Liver (tissue), 9 donors: ENCODE data around the gene DICER1. TPM values are rescaled to one million over a fixed set of nuclear protein-coding genes. Genes with fewer than 3 reads are reported as not detected.

ENCODE experiments used
- DNase-seq: peaks from one replicate; pipeline ENCODE4 v3.0.0-alpha.2; 2017; ENCODE audit warnings: low spot score
- H3K27ac ChIP-seq, 2 donors: one replicate each; pipeline ENCODE4 v1.7.0; 2013; ENCODE audit warnings: inconsistent platforms in 2 of 2, low read length in 2 of 2, control low read depth in 1 of 2, low read depth in 1 of 2, mild to moderate bottlenecking in 1 of 2
- H3K27me3 ChIP-seq, 4 donors: one replicate each; pipeline versions ENCODE4 v1.6.1 to v1.7.0; 2013; ENCODE audit warnings: low read length in 3 of 4, inconsistent platforms in 1 of 4, mild to moderate bottlenecking in 1 of 4, moderate library complexity in 1 of 4; ENCODE audit not compliant: control insufficient read depth in 4 of 4, insufficient read depth in 4 of 4
- H3K36me3 ChIP-seq, 4 donors: one replicate each; pipeline versions ENCODE4 v1.6.1 to v1.7.0; 2013; ENCODE audit warnings: low read length in 3 of 4, mild to moderate bottlenecking in 3 of 4, low read depth in 1 of 4, moderate library complexity in 1 of 4; ENCODE audit not compliant: control insufficient read depth in 4 of 4, insufficient read depth in 3 of 4
- H3K4me1 ChIP-seq, 4 donors: one replicate each; pipeline versions ENCODE4 v1.6.1 to v1.7.0; 2013; ENCODE audit warnings: low read length in 3 of 4, mild to moderate bottlenecking in 3 of 4, moderate library complexity in 1 of 4; ENCODE audit not compliant: control insufficient read depth in 4 of 4, insufficient read depth in 4 of 4
- H3K4me3 ChIP-seq, 3 donors: one replicate each; pipeline versions ENCODE4 v1.6.1 to v1.7.0; 2013; ENCODE audit warnings: low read length in 3 of 3, control low read depth in 1 of 3, low read depth in 1 of 3, mild to moderate bottlenecking in 1 of 3
- H3K9ac ChIP-seq, 2 donors: one replicate each; pipeline ENCODE4 v1.7.0; 2013; ENCODE audit warnings: low read length in 2 of 2, mild to moderate bottlenecking in 2 of 2, moderate library complexity in 2 of 2, control low read depth in 1 of 2, low read depth in 1 of 2
- H3K9me3 ChIP-seq, 4 donors: one replicate each; pipeline versions ENCODE4 v1.6.1 to v1.7.0; 2013; ENCODE audit warnings: low read length in 3 of 4; ENCODE audit not compliant: control insufficient read depth in 4 of 4
- EGR1 ChIP-seq, 2 donors: IDR thresholded peaks; 2 replicates each; pipeline ENCODE4 v1.6.1; 2016 to 2018; ENCODE audit warnings: antibody characterized with exemption in 2 of 2, low read depth in 2 of 2
- FOXA1 ChIP-seq: IDR thresholded peaks from 2 replicates; pipeline ENCODE4 v1.6.1; 2016; ENCODE audit warnings: antibody characterized with exemption
- FOXA2 ChIP-seq: IDR thresholded peaks from 2 replicates; pipeline ENCODE4 v1.6.1; 2016; ENCODE audit warnings: antibody characterized with exemption
- GABPA ChIP-seq, 2 donors: IDR thresholded peaks in 1 of 2; conservative IDR thresholded peaks in 1 of 2; 2 replicates each; pipeline ENCODE4 v1.6.1; 2016; ENCODE audit warnings: antibody characterized with exemption in 2 of 2, mild to moderate bottlenecking in 1 of 2, moderate library complexity in 1 of 2
- HNF4A ChIP-seq, 2 donors: conservative IDR thresholded peaks; 2 replicates each; pipeline ENCODE4 v1.6.1; 2016; ENCODE audit warnings: antibody characterized with exemption in 2 of 2, mild to moderate bottlenecking in 2 of 2
- HNF4G ChIP-seq: IDR thresholded peaks from 2 replicates; pipeline ENCODE4 v1.6.1; 2016; ENCODE audit warnings: antibody characterized with exemption
- JUND ChIP-seq, 2 donors: IDR thresholded peaks; 2 replicates each; pipeline ENCODE4 v1.6.1; 2016; ENCODE audit warnings: antibody characterized with exemption in 2 of 2
- MAX ChIP-seq: IDR thresholded peaks from 2 replicates; pipeline ENCODE4 v1.6.1; 2016; ENCODE audit warnings: antibody characterized with exemption
- NR2F2 ChIP-seq: IDR thresholded peaks from 2 replicates; pipeline ENCODE4 v1.6.1; 2016; ENCODE audit warnings: antibody characterized with exemption
- RAD21 ChIP-seq, 2 donors: IDR thresholded peaks; 2 replicates each; pipeline ENCODE4 v1.6.1; 2016; ENCODE audit warnings: antibody characterized with exemption in 2 of 2, mild to moderate bottlenecking in 2 of 2
- REST ChIP-seq: IDR thresholded peaks from 2 replicates; pipeline ENCODE4 v1.6.1; 2016; ENCODE audit warnings: antibody characterized with exemption, mild to moderate bottlenecking
- RXRA ChIP-seq, 2 donors: IDR thresholded peaks; 2 replicates each; pipeline ENCODE4 v1.6.1; 2017 to 2018; ENCODE audit warnings: antibody characterized with exemption in 2 of 2, mild to moderate bottlenecking in 1 of 2
- SP1 ChIP-seq: IDR thresholded peaks from 2 replicates; pipeline ENCODE4 v1.6.1; 2018; ENCODE audit warnings: antibody characterized with exemption, mild to moderate bottlenecking
- TAF1 ChIP-seq: conservative IDR thresholded peaks from 2 replicates; pipeline ENCODE4 v1.6.1; 2016; ENCODE audit warnings: antibody characterized with exemption, mild to moderate bottlenecking
- YY1 ChIP-seq: IDR thresholded peaks from 2 replicates; pipeline ENCODE4 v1.6.1; 2016; ENCODE audit warnings: antibody characterized with exemption, mild to moderate bottlenecking
- ZBTB33 ChIP-seq: IDR thresholded peaks from 2 replicates; pipeline ENCODE4 v1.6.1; 2016; ENCODE audit warnings: antibody characterized with exemption
- WGBS: extraction: QIAGEN DNeasy Blood & Tissue Kit; methylation state at CpG from one replicate; pipeline ENCODE4 v1.1.7; 2013; 5-methylcytosine and 5-hydroxymethylcytosine counted together
- polyA plus RNA-seq, 2 donors: library from polyadenylated mRNA; stranded (reverse) in 1 of 2; unstranded in 1 of 2; fragments of 200-250 nt in 1 of 2; fragments of >200 nt in 1 of 2; fragmentation: Nextera tagmentation in 1 of 2; extraction: Ambion mirVana in 1 of 2; gene quantifications; one replicate each; pipeline versions ENCODE4 v1.2.1 to v1.2.3, GENCODE V29; 2013 to 2015
- total RNA-seq, 2 donors: library from RNA; depleted of rRNA; stranded (reverse); fragments of >200 nt; gene quantifications; one replicate each; pipeline ENCODE4 v1.2.3, GENCODE V29; 2014
- TF ChIP-seq, protein P1 (sequence below): fragments of 150-350 bp; IDR thresholded peaks from 2 replicates; pipeline ENCODE4 v1.5.1; 2017; ENCODE audit warnings: improper control_type of control experiment, low read depth, low read length; ENCODE audit not compliant: missing input control
- TF ChIP-seq, protein P2 (sequence below): IDR thresholded peaks from 2 replicates; pipeline ENCODE4 v1.6.1; 2016; ENCODE audit warnings: antibody characterized with exemption
- donor health status: healthy.
- donor health status: healthy.
- donor health status: healthy.
- donor health status: healthy.
- donor health status: healthy.

The DICER1 gene
- total and polyA plus RNA-seq, 4 donors = 7.5 to 43.6 (median 20.3) TPM

- WGBS = 53% methylated on average over 12 of the region's 12 CpGs
- Histone ChIP-seq H3K36me3 (peaks cover 0 to 2% (median 0%) of the 10 kb centered on the region in 4 donors), H3K27me3 (no peaks in the 10 kb centered on the region), H3K9ac (no peak overlapping the region), H3K4me1 (peaks cover 13 to 56% (median 51%) of the 10 kb centered on the region in 4 donors), H3K9me3 (no peaks in the 10 kb centered on the region), H3K4me3 (no peak overlapping the region), H3K27ac (peak overlapping the region; percentile 71 to 92)
- TF ChIP-seq TAF1 = no peak
- peak in 1 of 2 donors; percentile 6 for TF ChIP-seq RAD21 (IDR thresholded peaks at IDR 0.05)
- no peak for TF ChIP-seq FOXA2
- peak; percentile 55 for TF ChIP-seq MAX
- TF ChIP-seq JUND (IDR thresholded peaks at IDR 0.05) = peak in 1 of 2 donors; percentile 48
- TF ChIP-seq GABPA (IDR thresholded peaks at IDR 0.05 in 1 of 2, conservative IDR thresholded peaks at IDR 0.05 in 1 of 2) = no peak
- peak; percentile 62 for TF ChIP-seq SP1
- TF ChIP-seq REST = no peak
- peak; percentile 23 for TF ChIP-seq ZBTB33
- peak; percentile 91 to 92 for TF ChIP-seq HNF4A (conservative IDR thresholded peaks at IDR 0.05)
- TF ChIP-seq, protein P1, sequence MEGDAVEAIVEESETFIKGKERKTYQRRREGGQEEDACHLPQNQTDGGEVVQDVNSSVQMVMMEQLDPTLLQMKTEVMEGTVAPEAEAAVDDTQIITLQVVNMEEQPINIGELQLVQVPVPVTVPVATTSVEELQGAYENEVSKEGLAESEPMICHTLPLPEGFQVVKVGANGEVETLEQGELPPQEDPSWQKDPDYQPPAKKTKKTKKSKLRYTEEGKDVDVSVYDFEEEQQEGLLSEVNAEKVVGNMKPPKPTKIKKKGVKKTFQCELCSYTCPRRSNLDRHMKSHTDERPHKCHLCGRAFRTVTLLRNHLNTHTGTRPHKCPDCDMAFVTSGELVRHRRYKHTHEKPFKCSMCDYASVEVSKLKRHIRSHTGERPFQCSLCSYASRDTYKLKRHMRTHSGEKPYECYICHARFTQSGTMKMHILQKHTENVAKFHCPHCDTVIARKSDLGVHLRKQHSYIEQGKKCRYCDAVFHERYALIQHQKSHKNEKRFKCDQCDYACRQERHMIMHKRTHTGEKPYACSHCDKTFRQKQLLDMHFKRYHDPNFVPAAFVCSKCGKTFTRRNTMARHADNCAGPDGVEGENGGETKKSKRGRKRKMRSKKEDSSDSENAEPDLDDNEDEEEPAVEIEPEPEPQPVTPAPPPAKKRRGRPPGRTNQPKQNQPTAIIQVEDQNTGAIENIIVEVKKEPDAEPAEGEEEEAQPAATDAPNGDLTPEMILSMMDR = no peak
- peak; percentile 82 for TF ChIP-seq HNF4G
- TF ChIP-seq RXRA (IDR thresholded peaks at IDR 0.05) = peak; percentile 33 to 76
- no peak for TF ChIP-seq NR2F2
- TF ChIP-seq EGR1 (IDR thresholded peaks at IDR 0.05; ENCODE audit: low read depth in 2 of 2) = no peak
- no peak for TF ChIP-seq FOXA1
- TF ChIP-seq YY1 = no peak
- TF ChIP-seq, protein P2, sequence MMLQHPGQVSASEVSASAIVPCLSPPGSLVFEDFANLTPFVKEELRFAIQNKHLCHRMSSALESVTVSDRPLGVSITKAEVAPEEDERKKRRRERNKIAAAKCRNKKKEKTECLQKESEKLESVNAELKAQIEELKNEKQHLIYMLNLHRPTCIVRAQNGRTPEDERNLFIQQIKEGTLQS = no peak
- no peak for DNase-seq
These were observed 27.9 kb upstream of the DICER1 start for GRCh38 chr14:95185033-95185766.
